Caki2 (cell line): ENCODE results near the gene LIN28B. TPM values are rescaled to one million over a fixed set of nuclear protein-coding genes. Genes with fewer than 3 reads are reported as not detected.
"Not testable (repeated sequence)": the region's sequence is repeated elsewhere in the genome, so short reads cannot be mapped to it uniquely, and the experiment has no call there.

Source experiments
- DNase-seq: peaks from one replicate; pipeline ENCODE4 v3.0.0-alpha.2; 2015; ENCODE audit warnings: low read depth
- in situ Hi-C: cut with HindIII; loops from 2 replicates; pipeline ENCODE4 v1.10.0; 2016; ENCODE audit warnings: low sequenced_read_pairs, low pct_unique_long_range_greater_than_20kb, mixed read lengths
- total RNA-seq: library from RNA; depleted of rRNA; stranded (reverse); fragments of >200 nt; shearing (Covaris generic); gene quantifications from 2 replicates; pipeline ENCODE4 v1.2.3, GENCODE V29; 2014; ENCODE audit warnings: low replicate concordance

The LIN28B gene
- total RNA-seq, 1 experiment from 2014 or later = not detected

- DNase-seq = no peak
- in situ Hi-C loops = no loop called here
Measured at GRCh38 chr6:105042648-105043047, 85.7 kb downstream of the LIN28B start.

GRCh38 chr6:105043979-105044378 lies 87.1 kb downstream of the LIN28B start:
- DNase-seq = no peak
- in situ Hi-C loops = no loop called here

DNA sequence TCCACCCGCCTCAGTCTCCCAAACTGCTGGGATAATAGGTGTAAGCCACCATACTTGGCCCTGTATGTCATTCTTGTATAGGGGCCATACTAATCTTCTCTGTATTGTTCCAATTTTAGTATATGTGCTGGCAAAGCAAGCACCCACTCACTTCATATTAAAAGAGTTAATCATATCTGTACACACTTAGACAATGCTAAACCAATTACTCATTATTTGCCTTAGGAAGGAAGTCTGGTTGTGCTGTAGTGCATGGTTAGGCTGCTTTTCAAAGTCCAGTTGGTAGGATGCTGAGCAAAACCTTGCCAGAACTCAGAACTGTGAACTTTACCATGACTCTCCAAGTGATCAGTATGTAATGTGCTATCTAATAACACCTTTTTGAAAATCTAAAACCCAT lies 88.6 kb downstream of the LIN28B start:
- in situ Hi-C loops = no loop called here
- no peak for DNase-seq

GRCh38 chr6:105051941-105052471 lies 95.1 kb downstream of the LIN28B start:
- in situ Hi-C loops = no loop called here
- DNase-seq = no peak

GRCh38 chr6:105056646-105057045 lies 99.7 kb downstream of the LIN28B start:
- no peak for DNase-seq
- in situ Hi-C loops = no loop called here

- in situ Hi-C loops = no loop called here
- no peak for DNase-seq
Measured at GRCh38 chr6:105057160-105057559, 100.3 kb downstream of the LIN28B start.

GRCh38 chr6:105058316-105058715 lies 101.4 kb downstream of the LIN28B start:
- in situ Hi-C loops = no loop called here
- no peak for DNase-seq

GRCh38 chr6:105058846-105059245 lies 101.9 kb downstream of the LIN28B start:
- DNase-seq = no peak
- in situ Hi-C loops = no loop called here

GRCh38 chr6:105066233-105066632 lies 109.3 kb downstream of the LIN28B start:
- in situ Hi-C loops = no loop called here
- DNase-seq = no peak

GRCh38 chr6:105066836-105067235 lies 109.9 kb downstream of the LIN28B start:
- in situ Hi-C loops = no loop called here
- DNase-seq = no peak

DNA sequence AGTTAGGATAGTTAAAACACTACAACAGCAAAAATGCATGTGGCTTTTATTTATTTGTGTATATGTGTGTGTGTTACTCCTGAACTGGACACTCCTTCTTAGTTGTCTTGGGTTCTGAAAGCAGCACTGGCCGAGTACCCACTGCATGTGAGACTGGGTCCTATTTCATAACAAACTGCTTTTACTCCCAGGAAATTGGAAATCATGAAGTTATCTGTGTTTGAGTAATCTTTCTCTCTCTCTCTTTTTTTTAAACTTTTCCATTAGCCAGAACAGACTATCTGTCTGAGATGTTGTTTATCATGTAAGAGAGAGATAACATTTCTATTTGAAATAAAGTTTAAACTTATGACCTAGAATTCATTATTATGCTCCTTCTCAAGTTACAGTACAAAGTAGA lies 110.4 kb downstream of the LIN28B start:
- in situ Hi-C loops = no loop called here
- no peak for DNase-seq

- DNase-seq = no peak
Measured at GRCh38 chr6:105068407-105068806, 111.5 kb downstream of the LIN28B start.

DNA sequence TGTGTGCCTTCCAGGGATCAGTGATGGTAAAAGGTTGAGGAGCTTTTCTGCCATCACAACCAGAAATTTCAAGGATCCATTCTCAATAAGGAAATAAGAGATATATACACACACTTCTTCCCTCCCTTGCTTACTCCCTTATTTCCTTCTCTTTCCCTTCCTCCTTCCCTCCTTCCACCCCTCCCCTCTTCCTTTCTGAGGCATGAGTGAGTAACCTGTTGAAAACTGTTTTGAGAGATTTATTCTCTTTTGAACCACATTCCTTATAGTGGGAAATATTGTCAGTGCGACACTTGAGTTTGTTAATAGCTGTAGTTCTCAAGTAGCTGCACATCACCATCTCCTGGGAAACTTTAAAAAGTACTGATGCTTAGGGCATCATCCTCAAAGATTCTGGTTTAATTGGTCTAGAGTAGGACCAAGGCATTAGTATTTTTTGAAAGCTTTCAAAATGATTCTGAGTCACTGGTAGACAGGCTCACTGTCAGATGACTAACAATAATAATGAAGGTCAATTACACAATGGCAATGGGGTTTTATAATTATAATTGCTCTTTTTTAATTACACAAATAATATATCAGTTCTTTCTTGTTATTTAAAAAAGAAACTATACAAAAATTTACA lies 113.0 kb downstream of the LIN28B start:
- no peak for DNase-seq
- in situ Hi-C loops = no loop called here

More at GRCh38 chr6:105068407-105068806, 111.5 kb downstream of the LIN28B start:
- in situ Hi-C loops = no loop called here

DNA sequence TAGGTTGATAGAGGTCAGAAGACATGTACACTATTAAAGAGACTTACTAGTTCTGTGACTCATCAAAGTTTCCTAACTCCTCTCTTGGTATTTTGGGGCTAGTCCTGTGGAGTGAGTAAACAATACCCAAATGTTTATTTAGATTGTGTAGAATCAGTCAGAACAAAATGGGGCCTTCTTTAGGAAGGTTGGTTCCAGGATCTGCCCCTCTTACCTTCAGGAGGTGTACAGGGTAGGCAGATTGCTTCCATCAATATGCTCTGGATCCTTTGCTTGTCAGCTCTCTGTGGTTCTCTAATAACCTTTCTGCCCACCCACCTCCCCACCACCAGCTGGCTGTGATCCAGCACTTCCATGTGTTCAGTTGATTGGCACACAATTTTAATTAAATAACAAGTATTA lies 115.9 kb downstream of the LIN28B start:
- DNase-seq = no peak
- in situ Hi-C loops = no loop called here

DNA sequence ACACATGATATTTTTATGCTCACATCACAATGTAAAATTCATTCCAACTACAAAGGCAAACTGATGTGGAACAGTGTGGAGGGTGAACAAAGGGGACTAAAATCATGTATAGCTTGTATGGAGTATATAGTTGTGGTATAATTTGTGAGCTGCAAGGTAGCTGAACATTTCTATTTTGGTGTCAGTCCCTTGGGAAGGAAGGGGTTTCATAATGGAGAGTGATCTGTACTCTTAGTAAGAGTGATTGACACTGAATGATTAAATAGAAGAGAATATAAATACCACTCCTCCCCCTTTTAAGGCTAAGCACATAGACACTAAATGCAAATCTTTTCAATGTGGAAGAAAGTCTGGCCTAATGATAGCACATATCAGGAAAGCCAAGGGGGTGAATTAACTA lies 118.3 kb downstream of the LIN28B start:
- no peak for DNase-seq
- in situ Hi-C loops = no loop called here

GRCh38 chr6:105076418-105076817 lies 119.5 kb downstream of the LIN28B start:
- in situ Hi-C loops, DNase-seq: not testable (repeated sequence)

GRCh38 chr6:105077596-105078385 lies 120.9 kb downstream of the LIN28B start:
- in situ Hi-C loops = no loop called here
- DNase-seq = peak; percentile 39

GRCh38 chr6:105078386-105078708 lies 121.4 kb downstream of the LIN28B start:
- in situ Hi-C loops = no loop called here
- DNase-seq = no peak

DNA sequence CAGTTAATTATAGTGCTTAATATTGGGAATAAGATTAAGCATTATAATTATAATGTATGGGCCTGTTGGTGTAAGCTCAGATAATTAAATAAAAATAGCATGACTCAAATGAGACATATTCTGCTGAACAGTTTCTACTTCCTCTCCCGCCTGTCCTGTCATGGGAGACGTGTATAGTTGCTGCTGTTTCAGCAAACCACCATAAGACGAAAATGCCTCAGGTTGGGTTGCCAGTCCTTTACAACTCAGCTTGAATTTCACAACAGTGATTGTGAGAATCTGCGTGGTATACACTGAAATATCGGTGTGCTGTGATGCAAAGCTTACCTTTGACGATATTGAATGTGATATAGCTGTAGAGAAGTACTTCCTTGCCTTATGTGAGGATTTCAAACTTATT lies 123.4 kb downstream of the LIN28B start:
- in situ Hi-C loops = no loop called here
- no peak for DNase-seq

DNA sequence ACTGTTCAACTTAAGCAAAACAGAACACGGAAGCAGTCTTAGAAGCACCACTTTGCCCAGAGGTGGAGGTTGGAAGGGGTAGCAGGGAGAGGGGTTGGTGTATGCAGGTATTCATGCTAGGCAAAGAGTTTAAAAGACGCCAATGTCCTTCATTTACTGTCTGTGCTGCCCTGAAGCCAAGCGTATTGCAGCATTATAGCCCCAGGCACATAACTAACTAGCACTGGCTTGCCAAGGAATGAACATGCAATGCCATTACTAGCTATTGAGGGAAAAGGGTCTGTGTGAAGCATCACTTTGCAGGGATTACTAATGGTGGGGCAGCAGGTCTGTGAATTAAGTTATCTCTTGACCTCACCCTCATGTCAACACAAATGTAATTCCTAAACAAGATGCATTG lies 124.8 kb downstream of the LIN28B start:
- DNase-seq, in situ Hi-C loops: not testable (repeated sequence)
